Astrocyte (in vitro differentiated cells and primary cell): ENCODE results near the gene CHAD.

Source experiments
- EZH2 ChIP-seq: IDR thresholded peaks from 2 replicates; pipeline ENCODE4 v1.6.1; 2012; ENCODE audit warnings: mild to moderate bottlenecking, low read length, inconsistent platforms; ENCODE audit not compliant: insufficient read depth
- TF ChIP-seq, protein P1 (sequence below): IDR thresholded peaks from 2 replicates; pipeline ENCODE4 v1.5.1; 2011; ENCODE audit warnings: low read depth, mild to moderate bottlenecking, inconsistent platforms, low read length, moderate library complexity; ENCODE audit not compliant: insufficient read depth

- TF ChIP-seq EZH2 = no peak
- TF ChIP-seq, protein P1, sequence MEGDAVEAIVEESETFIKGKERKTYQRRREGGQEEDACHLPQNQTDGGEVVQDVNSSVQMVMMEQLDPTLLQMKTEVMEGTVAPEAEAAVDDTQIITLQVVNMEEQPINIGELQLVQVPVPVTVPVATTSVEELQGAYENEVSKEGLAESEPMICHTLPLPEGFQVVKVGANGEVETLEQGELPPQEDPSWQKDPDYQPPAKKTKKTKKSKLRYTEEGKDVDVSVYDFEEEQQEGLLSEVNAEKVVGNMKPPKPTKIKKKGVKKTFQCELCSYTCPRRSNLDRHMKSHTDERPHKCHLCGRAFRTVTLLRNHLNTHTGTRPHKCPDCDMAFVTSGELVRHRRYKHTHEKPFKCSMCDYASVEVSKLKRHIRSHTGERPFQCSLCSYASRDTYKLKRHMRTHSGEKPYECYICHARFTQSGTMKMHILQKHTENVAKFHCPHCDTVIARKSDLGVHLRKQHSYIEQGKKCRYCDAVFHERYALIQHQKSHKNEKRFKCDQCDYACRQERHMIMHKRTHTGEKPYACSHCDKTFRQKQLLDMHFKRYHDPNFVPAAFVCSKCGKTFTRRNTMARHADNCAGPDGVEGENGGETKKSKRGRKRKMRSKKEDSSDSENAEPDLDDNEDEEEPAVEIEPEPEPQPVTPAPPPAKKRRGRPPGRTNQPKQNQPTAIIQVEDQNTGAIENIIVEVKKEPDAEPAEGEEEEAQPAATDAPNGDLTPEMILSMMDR = no peak
Observed at GRCh38 chr17:50488880-50489279, 20.2 kb upstream of the CHAD start.
